ENCODE measurements around the gene FIS1.

DNA sequence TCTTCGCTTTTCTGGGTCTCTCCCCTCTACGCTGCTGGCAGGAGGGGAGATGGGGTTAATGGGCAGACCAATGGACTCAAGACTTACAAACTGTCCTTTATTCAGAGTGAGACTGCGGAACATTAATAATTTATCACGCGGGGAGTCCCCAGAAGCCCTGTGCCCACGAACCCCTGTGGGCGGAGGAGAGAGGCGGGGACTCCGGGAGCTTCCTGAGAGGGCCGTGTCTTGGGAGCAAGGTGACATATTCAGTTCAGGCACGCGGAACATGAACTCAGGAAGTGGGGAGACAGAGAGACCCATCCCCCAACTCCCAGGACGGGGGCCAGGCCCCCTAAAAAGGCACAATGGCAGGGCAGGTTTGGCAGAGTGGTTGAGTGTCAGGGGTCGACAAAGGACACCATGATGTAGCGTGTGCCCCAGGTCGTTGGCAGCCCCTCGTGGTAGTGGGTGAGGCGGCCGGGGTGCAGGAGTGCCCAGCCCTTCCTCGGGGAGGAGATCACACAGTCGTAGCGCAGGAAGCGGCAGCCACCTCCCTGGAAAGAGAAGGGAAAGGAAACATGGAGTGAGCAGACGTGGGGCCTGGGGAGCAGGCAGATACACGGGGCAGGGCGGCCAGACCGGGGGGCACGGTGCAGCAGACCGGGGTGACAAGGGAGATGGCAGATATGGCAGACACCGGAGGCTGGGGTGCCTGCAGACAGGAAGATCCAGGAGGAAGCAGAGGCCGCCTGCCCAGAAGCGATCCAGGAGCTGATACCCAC, 38.8 kb downstream of the FIS1 start:
- TF ChIP-seq POLR2AphosphoS5 (IDR thresholded peaks at IDR 0.05; ENCODE audit: low read depth, low read length) (no peak), TAF1 (IDR thresholded peaks at IDR 0.05; ENCODE audit: borderline replicate concordance, insufficient read depth, low read length) (no peak), FOXP2 (optimal IDR thresholded peaks at IDR 0.05; ENCODE audit: borderline replicate concordance, extremely low read depth, extremely low read length, insufficient read depth) (no peak)
- TF ChIP-seq, protein P1, sequence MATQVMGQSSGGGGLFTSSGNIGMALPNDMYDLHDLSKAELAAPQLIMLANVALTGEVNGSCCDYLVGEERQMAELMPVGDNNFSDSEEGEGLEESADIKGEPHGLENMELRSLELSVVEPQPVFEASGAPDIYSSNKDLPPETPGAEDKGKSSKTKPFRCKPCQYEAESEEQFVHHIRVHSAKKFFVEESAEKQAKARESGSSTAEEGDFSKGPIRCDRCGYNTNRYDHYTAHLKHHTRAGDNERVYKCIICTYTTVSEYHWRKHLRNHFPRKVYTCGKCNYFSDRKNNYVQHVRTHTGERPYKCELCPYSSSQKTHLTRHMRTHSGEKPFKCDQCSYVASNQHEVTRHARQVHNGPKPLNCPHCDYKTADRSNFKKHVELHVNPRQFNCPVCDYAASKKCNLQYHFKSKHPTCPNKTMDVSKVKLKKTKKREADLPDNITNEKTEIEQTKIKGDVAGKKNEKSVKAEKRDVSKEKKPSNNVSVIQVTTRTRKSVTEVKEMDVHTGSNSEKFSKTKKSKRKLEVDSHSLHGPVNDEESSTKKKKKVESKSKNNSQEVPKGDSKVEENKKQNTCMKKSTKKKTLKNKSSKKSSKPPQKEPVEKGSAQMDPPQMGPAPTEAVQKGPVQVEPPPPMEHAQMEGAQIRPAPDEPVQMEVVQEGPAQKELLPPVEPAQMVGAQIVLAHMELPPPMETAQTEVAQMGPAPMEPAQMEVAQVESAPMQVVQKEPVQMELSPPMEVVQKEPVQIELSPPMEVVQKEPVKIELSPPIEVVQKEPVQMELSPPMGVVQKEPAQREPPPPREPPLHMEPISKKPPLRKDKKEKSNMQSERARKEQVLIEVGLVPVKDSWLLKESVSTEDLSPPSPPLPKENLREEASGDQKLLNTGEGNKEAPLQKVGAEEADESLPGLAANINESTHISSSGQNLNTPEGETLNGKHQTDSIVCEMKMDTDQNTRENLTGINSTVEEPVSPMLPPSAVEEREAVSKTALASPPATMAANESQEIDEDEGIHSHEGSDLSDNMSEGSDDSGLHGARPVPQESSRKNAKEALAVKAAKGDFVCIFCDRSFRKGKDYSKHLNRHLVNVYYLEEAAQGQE (IDR thresholded peaks at IDR 0.05; ENCODE audit: insufficient read depth in 1 of 2, low read depth in 2 of 2, low read length in 2 of 2) = no peak

Data from PFSK-1 (cell line).